ENCODE results near the gene ASF1A.

Gene ASF1A

DNA sequence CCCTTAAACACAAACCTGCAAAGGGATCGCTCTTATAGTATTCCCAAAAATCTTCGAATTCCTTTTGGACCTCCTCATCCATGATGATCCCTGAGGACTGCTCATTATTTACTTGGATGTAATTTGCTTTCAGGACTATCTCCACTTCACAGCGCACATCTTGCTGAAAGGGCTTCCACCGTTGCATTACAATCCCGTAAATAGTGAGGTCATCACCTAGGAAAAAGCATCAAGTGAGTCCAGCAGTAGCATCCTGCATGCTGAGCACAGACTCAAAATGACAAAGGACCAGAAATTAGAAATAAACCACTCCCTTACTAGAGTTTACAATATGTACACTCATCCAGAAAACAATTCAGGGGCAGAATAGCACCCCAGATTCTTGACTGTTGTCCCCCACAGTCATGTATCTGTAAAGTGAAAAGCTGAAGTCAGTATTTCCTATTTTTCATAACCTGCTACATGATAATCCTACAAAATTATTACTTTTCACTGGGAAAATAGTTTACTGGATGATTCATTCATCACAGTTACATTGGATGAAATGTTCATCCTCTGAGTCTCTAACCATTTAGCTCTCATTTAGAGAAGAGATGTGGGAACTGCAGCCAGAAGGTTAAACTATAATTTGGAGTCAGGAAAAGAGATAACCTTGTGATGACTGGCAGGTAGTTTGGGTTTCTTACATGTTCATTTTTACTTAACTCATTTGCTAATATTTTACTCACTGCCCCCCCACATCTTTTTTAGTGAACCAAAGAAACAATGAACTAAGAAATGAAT lies 23.8 kb downstream of the ASF1A start:
- no peak for DNase-seq

DNA sequence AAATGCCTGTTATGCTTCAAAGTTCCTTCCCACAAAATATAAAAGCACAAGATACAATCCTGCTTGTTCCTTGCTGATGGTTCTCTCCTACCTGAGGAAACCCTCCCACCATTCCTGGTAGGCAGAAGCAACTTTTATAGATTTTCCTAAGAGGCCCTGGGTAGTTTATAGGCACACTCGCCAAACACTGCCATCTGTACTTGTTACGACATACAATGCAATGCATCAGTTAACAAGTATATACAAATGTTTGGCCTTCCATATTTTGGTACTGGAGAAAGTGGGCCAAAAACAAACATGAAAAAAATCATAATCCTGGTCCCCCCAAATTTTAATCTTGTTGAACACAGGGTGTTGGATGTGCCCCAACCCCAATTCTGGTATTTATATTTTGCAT lies 24.4 kb downstream of the ASF1A start:
- DNase-seq = no peak

- DNase-seq = no peak
Measured at GRCh38 chr6:118921084-118921483, 27.1 kb downstream of the ASF1A start.

DNA sequence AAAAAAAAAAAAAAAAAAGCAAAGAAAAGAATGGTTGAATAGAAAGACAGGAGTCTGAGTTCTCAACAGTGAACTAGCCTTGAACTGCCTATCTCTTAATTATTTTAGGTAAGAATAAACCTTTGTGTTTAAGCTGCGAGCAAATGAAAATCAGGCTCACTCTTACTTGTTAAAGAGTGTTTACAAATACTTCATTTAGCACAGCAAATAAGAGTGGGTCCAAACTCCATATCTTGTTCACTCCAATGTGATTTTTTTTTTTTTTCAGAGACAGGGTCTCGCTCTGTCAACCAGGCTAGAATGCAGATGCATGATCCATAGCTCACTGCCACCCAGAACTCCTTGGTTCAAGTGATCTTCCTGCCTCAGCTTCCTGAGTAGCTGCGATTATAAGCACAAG lies 29.1 kb downstream of the ASF1A start:
- no peak for DNase-seq

GRCh38 chr6:118930680-118931079 lies 36.7 kb downstream of the ASF1A start:
- no peak for DNase-seq

- no peak for DNase-seq
Measured at GRCh38 chr6:118931436-118931835, 37.5 kb downstream of the ASF1A start.

- DNase-seq = no peak
Measured at GRCh38 chr6:118932421-118932820, 38.5 kb downstream of the ASF1A start.

GRCh38 chr6:118933855-118934460 lies 40.0 kb downstream of the ASF1A start:
- DNase-seq = no peak

GRCh38 chr6:118934461-118935330 lies 40.7 kb downstream of the ASF1A start, which contains the start of gene MCM9:
TSS of gene MCM9 (minus strand) at chr6:118935159. CDS start at chr6:118931723, 3,436 bp downstream.
- DNase-seq = peak; percentile 63

GRCh38 chr6:118935331-118935668 lies 41.3 kb downstream of the ASF1A start:
- DNase-seq = no peak

- DNase-seq = no peak
Measured at GRCh38 chr6:118935978-118936703, 42.2 kb downstream of the ASF1A start.

- DNase-seq = no peak
Measured at GRCh38 chr6:118939683-118940082, 45.7 kb downstream of the ASF1A start.

- DNase-seq = no peak
Measured at GRCh38 chr6:118940770-118941169, 46.8 kb downstream of the ASF1A start.

GRCh38 chr6:118945217-118945616 lies 51.3 kb downstream of the ASF1A start:
- DNase-seq = no peak

GRCh38 chr6:118952683-118953082 lies 58.7 kb downstream of the ASF1A start:
- DNase-seq = no peak

DNA sequence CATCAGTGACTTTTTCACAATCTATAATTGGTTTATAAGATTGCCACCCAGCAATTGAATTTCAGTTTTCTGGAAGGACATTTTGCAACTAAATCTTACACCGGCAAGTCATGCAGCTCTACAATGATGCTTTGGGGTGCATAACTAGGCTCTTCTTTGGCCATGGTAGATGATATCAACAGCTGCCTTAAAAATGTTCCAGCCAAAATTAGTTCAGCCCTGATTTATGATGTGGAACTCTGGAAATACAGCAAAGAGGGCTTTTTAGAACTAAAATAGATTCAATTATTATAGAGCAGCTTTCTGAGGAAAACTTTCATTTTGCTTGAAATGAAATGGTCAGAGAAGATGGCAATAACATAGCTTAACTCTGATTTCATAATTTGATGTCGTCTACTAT lies 59.4 kb downstream of the ASF1A start:
- no peak for DNase-seq

Data from NCI-H1092 (cell line).